GM23338 (cell line): ENCODE data around the gene SORBS1. TPM values are rescaled to one million over a fixed set of nuclear protein-coding genes. Genes with fewer than 3 reads are reported as not detected.

Experiments
- ETS1 ChIP-seq: IDR thresholded peaks from 2 replicates; pipeline ENCODE4 v1.6.1; 2016; ENCODE audit warnings: antibody characterized with exemption
- EZH2 ChIP-seq: fragments of 200-600 bp; sonication (generic); IDR thresholded peaks from one replicate; pipeline ENCODE4 v1.8.0; 2017; ENCODE audit warnings: antibody characterized with exemption, mild to moderate bottlenecking, low read depth; ENCODE audit not compliant: unreplicated experiment
- JUNB ChIP-seq: IDR thresholded peaks from one replicate; pipeline ENCODE4 v1.6.1; 2016; ENCODE audit warnings: antibody characterized with exemption; ENCODE audit not compliant: unreplicated experiment
- REST ChIP-seq: IDR thresholded peaks from one replicate; pipeline ENCODE4 v1.6.1; 2018; ENCODE audit warnings: antibody characterized with exemption; ENCODE audit not compliant: unreplicated experiment
- ZNF462 ChIP-seq: fragments of 250-450 bp; sonication (Bioruptor Pico); IDR thresholded peaks from 2 replicates; pipeline ENCODE4 v1.5.0; 2020; ENCODE audit warnings: mild to moderate bottlenecking, moderate library complexity
- polyA plus RNA-seq: library from polyadenylated mRNA; unstranded; fragments of >200 nt; fragmentation: Nextera tagmentation; extraction: Ambion mirVana; gene quantifications from 2 replicates; pipeline ENCODE4 v1.2.1, GENCODE V29; 2016
- total RNA-seq: library from RNA; depleted of rRNA; stranded (reverse); fragments of >200 nt; shearing (Covaris generic); gene quantifications from 2 replicates; pipeline ENCODE4 v1.2.3, GENCODE V29; 2014

The SORBS1 gene
- total and polyA plus RNA-seq, 2 experiments from 2014 or later = 47.7 to 51.5 TPM

GRCh38 chr10:95331596-95332130 lies 229.5 kb downstream of the SORBS1 start (continued):
- TF ChIP-seq ZNF462 (CRISPR knock-in tag) = no peak
- TF ChIP-seq ETS1 = no peak
- no peak for TF ChIP-seq JUNB
- TF ChIP-seq EZH2 = no peak
- TF ChIP-seq REST = no peak
